Inferior parietal cortex (tissue), 1 donor: ENCODE measurements around the gene PKDREJ.

Experiments used
- DNase-seq: peaks from one replicate; pipeline ENCODE4 v3.0.0-alpha.2; 2016; ENCODE audit errors: extremely low spot score

The PKDREJ gene

GRCh38 chr22:46239261-46240048, 23.7 kb downstream of the PKDREJ start:
- DNase-seq: no peak

- DNase-seq: no peak
These were observed 24.6 kb downstream of the PKDREJ start for GRCh38 chr22:46238541-46238940.

DNA sequence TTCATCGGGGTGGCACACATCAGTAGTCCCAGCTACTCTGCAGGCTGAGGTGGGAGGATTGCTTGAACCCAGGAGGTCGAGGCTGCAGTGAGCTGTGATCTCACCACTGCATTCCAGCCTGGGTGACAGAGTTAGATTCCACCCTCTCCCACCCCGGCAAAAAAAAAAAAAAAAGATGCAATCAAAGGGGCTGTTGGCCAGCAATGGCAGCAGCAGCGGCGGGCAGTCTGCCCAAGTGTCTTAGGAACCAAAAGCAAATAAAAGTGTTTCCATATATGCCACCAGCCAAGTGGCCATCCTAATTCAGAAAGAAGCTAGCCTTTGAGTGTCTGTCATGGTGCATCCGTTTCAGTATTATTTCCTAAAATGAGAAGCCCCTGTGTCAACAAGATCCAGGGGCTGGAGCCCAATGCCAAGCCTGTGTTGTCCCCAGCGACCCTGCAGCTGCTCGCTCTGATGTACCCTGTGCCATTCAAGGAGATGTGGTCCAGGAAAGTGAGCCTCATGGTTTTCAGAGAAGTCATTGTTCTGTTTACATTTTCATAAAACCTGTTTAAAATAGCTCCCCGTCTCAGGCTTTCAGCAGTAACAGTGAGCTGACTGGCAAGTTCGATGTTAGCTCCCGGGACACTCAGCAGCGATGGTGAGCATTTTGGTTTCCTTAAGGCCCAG, 25.6 kb downstream of the PKDREJ start:
- no peak for DNase-seq

DNA sequence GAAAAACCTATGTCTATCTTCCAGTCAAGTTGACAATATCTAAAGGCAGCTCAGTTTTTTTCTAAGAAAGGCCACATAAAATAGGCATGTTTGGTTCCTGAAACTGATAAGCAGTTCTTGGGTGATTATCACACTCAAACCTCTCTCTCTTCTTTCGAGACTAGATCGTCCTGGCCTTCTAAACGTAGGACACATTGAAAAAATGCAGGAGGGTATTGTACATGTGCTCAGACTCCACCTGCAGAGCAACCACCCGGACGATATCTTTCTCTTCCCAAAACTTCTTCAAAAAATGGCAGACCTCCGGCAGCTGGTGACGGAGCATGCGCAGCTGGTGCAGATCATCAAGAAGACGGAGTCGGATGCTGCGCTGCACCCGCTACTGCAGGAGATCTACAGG, 28.2 kb downstream of the PKDREJ start:
- DNase-seq: no peak

DNA sequence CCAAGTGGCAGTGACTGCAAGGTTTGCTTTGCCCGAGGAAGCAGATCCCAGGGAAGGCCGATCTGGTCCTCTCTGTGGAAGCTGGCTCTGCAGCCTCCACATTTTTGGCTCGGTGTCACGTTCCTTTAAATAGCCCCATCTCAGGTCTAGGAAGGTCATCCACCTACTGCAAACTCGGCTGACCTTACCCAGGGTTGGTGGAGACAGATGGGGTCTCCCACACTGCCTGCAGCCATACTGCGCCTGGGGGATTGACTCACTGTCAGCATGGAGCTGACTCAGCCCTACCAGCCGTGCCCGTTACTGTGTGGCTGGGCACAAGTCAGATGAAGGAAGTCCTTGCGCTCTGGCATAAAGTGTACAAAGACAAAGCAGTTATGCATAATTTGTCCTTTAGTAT, 29.9 kb downstream of the PKDREJ start:
- peak; percentile 37 for DNase-seq

DNA sequence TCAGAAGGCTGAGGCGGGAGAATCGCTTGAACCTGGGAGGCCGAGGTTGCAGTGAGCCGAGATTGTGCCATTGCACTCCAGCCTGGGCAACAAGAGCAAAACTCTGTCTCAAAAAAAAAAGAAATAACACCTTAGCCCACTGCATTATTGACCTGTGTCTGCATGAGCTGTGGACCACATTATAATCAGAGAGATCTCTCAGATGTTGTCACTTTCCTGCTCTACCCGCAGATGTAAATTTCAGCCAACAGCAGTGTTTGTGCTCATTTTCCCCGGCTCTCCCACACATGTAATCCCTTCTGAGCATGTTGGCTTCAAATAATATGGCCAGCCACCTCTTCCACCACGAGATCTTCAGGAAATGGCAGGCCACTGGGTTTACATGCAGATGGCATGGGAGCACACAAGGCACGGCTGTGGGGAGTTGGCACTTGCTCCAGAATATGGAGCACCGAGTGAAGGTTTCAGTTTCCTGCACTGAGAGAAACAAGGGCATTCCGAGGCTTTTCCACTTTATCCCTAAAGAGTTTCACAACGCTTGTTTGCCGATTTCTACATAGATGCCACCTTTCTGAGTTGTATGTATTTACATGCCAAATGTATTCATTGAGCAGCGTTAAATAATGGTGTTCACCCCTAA, 32.8 kb downstream of the PKDREJ start:
- DNase-seq: no peak

- DNase-seq: no peak
These were observed 33.4 kb downstream of the PKDREJ start for GRCh38 chr22:46229701-46230100.

- no peak for DNase-seq
These were observed 36.6 kb downstream of the PKDREJ start for GRCh38 chr22:46226577-46226976.

DNA sequence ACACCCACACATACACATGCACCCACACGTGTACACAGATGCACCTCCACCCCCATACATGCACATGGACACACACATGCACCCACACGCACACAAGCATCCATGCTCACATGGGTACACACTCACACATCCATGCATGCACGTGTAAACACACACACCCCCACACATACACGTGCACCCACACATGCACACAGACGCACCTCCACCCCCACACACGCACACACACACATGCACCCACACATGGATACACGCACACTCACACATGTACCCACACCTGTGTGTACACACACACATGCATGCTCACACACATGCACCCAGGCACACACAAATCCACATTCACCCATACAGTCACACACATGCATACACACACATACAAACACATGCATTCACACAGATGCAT, 37.5 kb downstream of the PKDREJ start:
- no peak for DNase-seq

GRCh38 chr22:46224898-46225290, 38.2 kb downstream of the PKDREJ start:
- no peak for DNase-seq

GRCh38 chr22:46224044-46224897, 38.9 kb downstream of the PKDREJ start:
- no peak for DNase-seq

- no peak for DNase-seq
These were observed 42.2 kb downstream of the PKDREJ start for GRCh38 chr22:46220921-46221320.

DNA sequence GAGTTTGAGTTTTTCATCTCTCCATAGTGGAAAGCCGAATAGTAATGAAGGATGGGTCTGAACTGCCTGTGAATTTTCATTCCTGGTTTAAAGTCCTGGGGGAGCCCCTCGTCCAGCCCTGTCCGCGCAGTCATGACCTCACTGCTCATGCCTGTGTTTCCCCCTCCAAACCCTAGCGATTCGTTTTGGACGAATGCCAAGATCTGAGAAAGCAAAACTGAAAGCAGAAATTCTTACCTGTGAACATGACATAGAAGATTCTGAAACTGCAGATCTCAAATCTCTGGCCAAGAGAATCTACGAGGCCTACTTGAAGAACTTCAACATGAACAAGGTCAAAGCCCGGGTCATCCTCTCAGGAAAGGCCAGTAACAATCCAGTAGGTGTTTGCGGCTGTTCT, 43.5 kb downstream of the PKDREJ start:
- DNase-seq: no peak

DNA sequence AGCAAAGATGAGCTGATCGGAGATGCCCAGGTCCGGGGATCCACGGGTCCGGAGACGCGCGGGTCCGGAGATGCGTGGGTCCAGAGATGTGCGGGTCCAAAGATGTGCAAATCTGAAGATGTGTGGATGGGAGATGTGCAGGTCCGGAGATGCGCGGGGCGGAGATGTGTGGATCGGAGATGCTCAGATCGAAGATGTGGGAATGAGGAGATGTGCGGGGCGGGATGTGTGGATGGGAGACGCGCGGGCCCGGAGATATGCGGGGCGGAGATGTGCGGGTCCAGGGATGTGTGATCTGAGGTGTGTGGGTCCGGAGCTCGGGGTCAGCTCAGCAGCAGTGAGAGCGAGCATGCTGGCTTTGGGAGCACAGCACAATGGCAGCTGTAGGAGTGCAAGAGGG, 48.5 kb downstream of the PKDREJ start:
- DNase-seq: no peak

- DNase-seq: no peak
These were observed 49.0 kb downstream of the PKDREJ start for GRCh38 chr22:46214149-46214548.

- DNase-seq: no peak
These were observed 50.1 kb downstream of the PKDREJ start for GRCh38 chr22:46213052-46213451.

GRCh38 chr22:46212195-46212594, 50.9 kb downstream of the PKDREJ start:
- no peak for DNase-seq

- DNase-seq: no peak
These were observed 53.9 kb downstream of the PKDREJ start for GRCh38 chr22:46209262-46209661.
